Measurements from ENCODE around the gene COL27A1.

Gene COL27A1

GRCh38 chr9:114288193-114289091 lies 133.1 kb downstream of the COL27A1 start:
- Mint-ChIP-seq H3K9me3 (no peaks in the 10 kb centered on the region), H3K36me3 (ENCODE audit: low read depth) (no peaks in the 10 kb centered on the region), H3K27me3 (peaks cover 6% of the 10 kb centered on the region), H3K4me1 (ENCODE audit: low read depth) (peaks cover 2% of the 10 kb centered on the region), H3K4me3 (no peak overlapping the region), H3K27ac (no peak overlapping the region)
- peak; percentile 17 for DNase-seq

GRCh38 chr9:114289106-114289505 lies 133.8 kb downstream of the COL27A1 start:
- H3K27me3 Mint-ChIP-seq = peaks cover 6% of the 10 kb centered on the region
- H3K9me3 Mint-ChIP-seq = no peaks in the 10 kb centered on the region
- H3K36me3 Mint-ChIP-seq (ENCODE audit: low read depth) = no peaks in the 10 kb centered on the region
- peak; percentile 2 for DNase-seq
- peaks cover 2% of the 10 kb centered on the region for H3K4me1 Mint-ChIP-seq (ENCODE audit: low read depth)
- no peak overlapping the region for H3K27ac Mint-ChIP-seq
- no peak overlapping the region for H3K4me3 Mint-ChIP-seq

- Mint-ChIP-seq H3K27me3 (peaks cover 6% of the 10 kb centered on the region), H3K27ac (no peak overlapping the region), H3K9me3 (peaks cover 4% of the 10 kb centered on the region), H3K36me3 (ENCODE audit: low read depth) (no peaks in the 10 kb centered on the region), H3K4me1 (ENCODE audit: low read depth) (peaks cover 2% of the 10 kb centered on the region), H3K4me3 (no peak overlapping the region)
- DNase-seq = peak; percentile 20
These were observed 134.5 kb downstream of the COL27A1 start for GRCh38 chr9:114289571-114290481.

GRCh38 chr9:114290561-114290986 lies 135.2 kb downstream of the COL27A1 start:
- Mint-ChIP-seq H3K27me3 (peaks cover 6% of the 10 kb centered on the region), H3K9me3 (peaks cover 10% of the 10 kb centered on the region), H3K4me3 (no peak overlapping the region), H3K4me1 (ENCODE audit: low read depth) (peaks cover 2% of the 10 kb centered on the region), H3K36me3 (ENCODE audit: low read depth) (peaks cover 2% of the 10 kb centered on the region), H3K27ac (no peak overlapping the region)
- no peak for DNase-seq

- Mint-ChIP-seq H3K4me1 (ENCODE audit: low read depth) (peaks cover 2% of the 10 kb centered on the region), H3K4me3 (no peak overlapping the region), H3K27ac (no peak overlapping the region), H3K9me3 (peaks cover 15% of the 10 kb centered on the region), H3K36me3 (ENCODE audit: low read depth) (peaks cover 6% of the 10 kb centered on the region), H3K27me3 (peaks cover 9% of the 10 kb centered on the region)
- DNase-seq = peak; percentile 82
These were observed 135.7 kb downstream of the COL27A1 start for GRCh38 chr9:114291064-114291474.

- Mint-ChIP-seq H3K4me3 (no peak overlapping the region), H3K27ac (no peak overlapping the region), H3K9me3 (peaks cover 17% of the 10 kb centered on the region), H3K27me3 (peaks cover 9% of the 10 kb centered on the region), H3K36me3 (ENCODE audit: low read depth) (peaks cover 8% of the 10 kb centered on the region), H3K4me1 (ENCODE audit: low read depth) (peaks cover 2% of the 10 kb centered on the region)
- DNase-seq = peak; percentile 20
These were observed 136.7 kb downstream of the COL27A1 start for GRCh38 chr9:114291886-114292590.

GRCh38 chr9:114294664-114295063 lies 139.3 kb downstream of the COL27A1 start:
- Mint-ChIP-seq H3K4me3 (no peak overlapping the region), H3K27me3 (peaks cover 9% of the 10 kb centered on the region), H3K4me1 (ENCODE audit: low read depth) (peaks cover 2% of the 10 kb centered on the region), H3K9me3 (peaks cover 17% of the 10 kb centered on the region), H3K27ac (no peak overlapping the region), H3K36me3 (ENCODE audit: low read depth) (peaks cover 8% of the 10 kb centered on the region)
- DNase-seq = no peak

- H3K4me1 Mint-ChIP-seq (ENCODE audit: low read depth) = no peaks in the 10 kb centered on the region
- no peak overlapping the region for H3K27ac Mint-ChIP-seq
- H3K27me3 Mint-ChIP-seq = peaks cover 5% of the 10 kb centered on the region
- H3K9me3 Mint-ChIP-seq = peaks cover 17% of the 10 kb centered on the region
- H3K4me3 Mint-ChIP-seq = no peak overlapping the region
- no peak for DNase-seq
- H3K36me3 Mint-ChIP-seq (ENCODE audit: low read depth) = peaks cover 8% of the 10 kb centered on the region
These were observed 141.0 kb downstream of the COL27A1 start for GRCh38 chr9:114296338-114296737.

- no peak overlapping the region for H3K4me3 Mint-ChIP-seq
- H3K27me3 Mint-ChIP-seq = peaks cover 3% of the 10 kb centered on the region
- peaks cover 16% of the 10 kb centered on the region for H3K9me3 Mint-ChIP-seq
- no peaks in the 10 kb centered on the region for H3K4me1 Mint-ChIP-seq (ENCODE audit: low read depth)
- H3K27ac Mint-ChIP-seq = no peak overlapping the region
- peak; percentile 7 for DNase-seq
- H3K36me3 Mint-ChIP-seq (ENCODE audit: low read depth) = peaks cover 8% of the 10 kb centered on the region
These were observed 144.2 kb downstream of the COL27A1 start for GRCh38 chr9:114299286-114300152.

GRCh38 chr9:114300153-114300845 lies 145.0 kb downstream of the COL27A1 start:
- DNase-seq = peak; percentile 22
- H3K4me1 Mint-ChIP-seq (ENCODE audit: low read depth) = no peaks in the 10 kb centered on the region
- peaks cover 8% of the 10 kb centered on the region for H3K9me3 Mint-ChIP-seq
- no peak overlapping the region for H3K27ac Mint-ChIP-seq
- H3K4me3 Mint-ChIP-seq = no peak overlapping the region
- H3K27me3 Mint-ChIP-seq = peaks cover 3% of the 10 kb centered on the region
- peaks cover 7% of the 10 kb centered on the region for H3K36me3 Mint-ChIP-seq (ENCODE audit: low read depth)

GRCh38 chr9:114300846-114301797 lies 145.8 kb downstream of the COL27A1 start:
- Mint-ChIP-seq H3K36me3 (ENCODE audit: low read depth) (peaks cover 1% of the 10 kb centered on the region), H3K4me1 (ENCODE audit: low read depth) (peaks cover 4% of the 10 kb centered on the region), H3K4me3 (no peak overlapping the region), H3K27ac (no peak overlapping the region), H3K27me3 (no peaks in the 10 kb centered on the region), H3K9me3 (peaks cover 2% of the 10 kb centered on the region)
- DNase-seq = peak; percentile 13

GRCh38 chr9:114301798-114302565 lies 146.6 kb downstream of the COL27A1 start:
- Mint-ChIP-seq H3K36me3 (ENCODE audit: low read depth) (no peaks in the 10 kb centered on the region), H3K27ac (no peak overlapping the region), H3K4me3 (no peak overlapping the region), H3K4me1 (ENCODE audit: low read depth) (peaks cover 4% of the 10 kb centered on the region), H3K27me3 (no peaks in the 10 kb centered on the region), H3K9me3 (no peaks in the 10 kb centered on the region)
- DNase-seq = peak; percentile 13
